HG02759 (cell line): ENCODE results near the gene SFT2D3.

Experiments used
- ATAC-seq: cut with Tn5 transposase; IDR thresholded peaks from one replicate; pipeline ENCODE4 v1.9.1; 2021; ENCODE audit warnings: mild to moderate bottlenecking, moderate library complexity; ENCODE audit not compliant: unreplicated experiment

The SFT2D3 gene

GRCh38 chr2:127701193-127701650, at the start of gene SFT2D3:
Gene SFT2D3 (plus strand): TSS chr2:127701497. CDS start chr2:127701529, 32 bp downstream.
- peak; percentile 74 for ATAC-seq

- no peak for ATAC-seq
Measured at GRCh38 chr2:127651971-127652550, 49.2 kb upstream of the SFT2D3 start.

- no peak for ATAC-seq
Measured at GRCh38 chr2:127652786-127653357, 48.4 kb upstream of the SFT2D3 start.

GRCh38 chr2:127653421-127654083, 47.7 kb upstream of the SFT2D3 start:
- no peak for ATAC-seq

GRCh38 chr2:127654084-127654837, 47.0 kb upstream of the SFT2D3 start:
- no peak for ATAC-seq

- ATAC-seq: no peak
Measured at GRCh38 chr2:127654838-127655175, 46.5 kb upstream of the SFT2D3 start.

DNA sequence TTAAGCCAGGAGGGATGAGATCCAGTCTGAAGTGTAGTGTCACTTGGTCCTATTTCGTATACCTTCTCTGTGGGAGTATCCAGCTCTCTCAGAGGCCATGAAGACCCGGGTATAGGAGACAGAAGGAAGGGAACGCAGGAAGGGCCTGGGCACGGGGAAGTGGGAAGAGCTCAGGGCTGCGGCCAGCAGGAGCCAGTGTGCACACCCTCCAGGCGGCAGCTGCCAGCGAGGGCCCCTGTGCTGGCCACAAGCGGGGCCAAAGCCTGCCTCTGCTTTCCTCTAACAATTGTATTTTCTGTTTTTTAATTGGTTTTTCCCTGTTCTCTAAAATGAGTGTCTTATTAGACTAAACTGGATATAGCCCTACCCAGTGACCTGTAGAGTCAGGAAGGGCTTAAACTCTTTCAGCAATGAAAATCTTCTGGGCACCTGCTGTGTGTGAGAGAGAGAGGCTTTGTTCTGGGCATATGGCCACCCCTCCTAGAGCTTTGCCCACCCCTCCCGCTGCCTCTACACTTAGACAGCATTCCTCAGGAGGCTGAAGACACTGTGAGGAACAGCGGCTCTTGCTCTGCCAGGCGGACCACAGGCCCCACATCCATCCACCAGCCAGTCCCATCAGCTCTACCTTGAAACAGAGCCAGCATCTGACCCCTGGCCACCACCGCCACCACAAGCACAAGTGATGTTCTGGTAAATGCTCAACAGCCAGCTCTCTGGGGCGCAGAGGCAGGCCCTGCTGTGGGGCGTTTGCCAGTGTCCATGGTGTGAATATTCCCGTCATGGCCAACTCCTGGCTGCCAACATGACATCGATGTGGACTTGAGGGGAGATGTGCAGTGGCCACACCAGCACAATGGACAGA, 45.9 kb upstream of the SFT2D3 start:
- ATAC-seq: no peak

GRCh38 chr2:127656569-127657231, 44.6 kb upstream of the SFT2D3 start:
- no peak for ATAC-seq

DNA sequence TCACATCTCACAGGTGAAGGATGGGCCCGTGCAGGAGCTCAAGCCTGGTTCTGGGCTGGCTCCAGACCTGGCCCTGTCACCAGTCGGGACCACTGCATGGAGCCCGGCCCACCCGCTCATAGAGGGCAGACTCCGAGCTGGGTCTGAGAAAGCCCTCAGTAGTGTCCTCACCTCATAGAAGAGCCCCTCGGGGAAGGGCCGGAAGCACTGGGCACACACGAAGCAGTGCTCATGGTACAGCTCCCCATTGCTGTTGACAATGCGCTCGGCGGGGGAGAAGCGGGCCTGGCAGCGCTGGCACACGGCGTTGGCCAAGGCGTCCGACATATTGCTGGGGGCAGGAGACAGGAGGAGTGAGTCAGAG, 44.1 kb upstream of the SFT2D3 start:
- ATAC-seq: no peak

DNA sequence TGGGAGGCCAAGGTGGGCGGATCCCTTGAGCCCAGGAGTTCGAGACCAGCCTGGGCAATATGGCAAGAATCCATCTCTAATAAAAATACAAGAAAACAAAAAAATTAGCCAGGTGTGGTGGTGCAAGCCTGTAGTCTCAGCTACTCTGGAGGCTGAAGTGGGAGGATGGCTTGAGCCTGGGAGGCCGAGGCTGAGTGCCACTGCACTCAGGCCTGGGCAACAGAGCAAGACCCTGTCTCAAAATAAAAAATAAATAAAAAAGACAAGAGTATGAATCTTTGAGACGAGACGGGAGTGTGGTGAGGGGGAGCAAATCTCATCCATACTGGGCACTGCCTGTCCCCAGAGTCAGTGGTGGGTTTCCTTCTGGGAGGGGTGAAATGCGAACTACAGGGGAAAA, 43.2 kb upstream of the SFT2D3 start:
- ATAC-seq: no peak

- no peak for ATAC-seq
Measured at GRCh38 chr2:127658641-127659407, 42.5 kb upstream of the SFT2D3 start.

DNA sequence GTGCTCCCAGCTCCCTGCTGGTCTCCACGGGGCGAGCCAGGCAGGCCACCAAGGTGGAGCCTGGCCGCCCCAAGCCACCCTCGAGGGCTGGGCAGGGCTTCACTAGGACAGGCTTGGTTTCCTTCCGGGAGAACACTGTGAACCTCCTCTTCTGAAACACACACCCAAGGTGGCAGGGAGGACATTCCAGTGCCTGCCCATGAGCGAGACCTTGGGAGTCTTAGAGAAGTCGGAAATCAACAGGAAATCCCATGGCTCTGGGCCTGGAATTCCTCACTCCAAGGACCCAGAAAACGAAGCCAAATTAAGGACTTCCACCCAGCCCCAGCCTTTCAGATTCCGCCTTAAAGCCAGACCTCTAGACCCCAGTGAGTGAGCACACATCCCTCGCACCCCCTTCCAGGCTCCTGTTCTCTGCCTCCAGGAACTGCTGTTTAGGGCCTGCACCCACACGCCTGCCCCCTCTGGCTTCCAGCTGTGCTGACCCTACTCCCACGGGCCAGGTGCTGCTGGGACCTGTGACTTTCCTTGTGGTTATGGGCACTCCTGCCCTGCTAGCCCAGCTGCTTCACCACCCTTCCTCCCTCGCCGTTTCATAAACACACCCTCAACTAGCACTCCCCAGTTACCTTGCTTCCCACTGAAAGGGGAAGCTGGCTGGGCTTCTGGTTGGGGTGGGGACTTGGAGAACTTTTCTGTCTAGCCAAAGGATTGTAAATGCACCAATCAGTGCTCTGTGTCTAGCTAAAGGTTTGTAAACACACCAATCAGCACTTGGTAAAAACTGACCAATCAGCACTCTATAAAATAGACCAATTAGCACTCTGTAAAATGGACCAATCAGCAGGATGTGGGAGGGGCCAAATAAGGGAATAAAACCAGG, 41.6 kb upstream of the SFT2D3 start:
- no peak for ATAC-seq

DNA sequence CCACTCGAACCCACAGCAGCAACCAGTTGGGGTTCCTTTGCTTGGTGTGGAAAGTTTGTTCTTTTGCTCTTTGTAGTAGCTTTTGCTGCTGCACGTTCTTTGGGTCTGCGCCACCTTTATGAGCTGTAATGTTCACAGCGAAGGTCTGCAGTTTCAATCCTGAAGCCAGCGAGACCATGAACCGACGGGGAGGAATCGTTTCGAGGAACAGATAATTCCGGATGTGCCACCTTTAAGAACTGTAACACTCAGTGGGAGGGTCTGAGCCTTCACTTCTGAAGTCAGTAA, 41.1 kb upstream of the SFT2D3 start:
- ATAC-seq: no peak

GRCh38 chr2:127661072-127661649, 40.1 kb upstream of the SFT2D3 start:
- no peak for ATAC-seq

DNA sequence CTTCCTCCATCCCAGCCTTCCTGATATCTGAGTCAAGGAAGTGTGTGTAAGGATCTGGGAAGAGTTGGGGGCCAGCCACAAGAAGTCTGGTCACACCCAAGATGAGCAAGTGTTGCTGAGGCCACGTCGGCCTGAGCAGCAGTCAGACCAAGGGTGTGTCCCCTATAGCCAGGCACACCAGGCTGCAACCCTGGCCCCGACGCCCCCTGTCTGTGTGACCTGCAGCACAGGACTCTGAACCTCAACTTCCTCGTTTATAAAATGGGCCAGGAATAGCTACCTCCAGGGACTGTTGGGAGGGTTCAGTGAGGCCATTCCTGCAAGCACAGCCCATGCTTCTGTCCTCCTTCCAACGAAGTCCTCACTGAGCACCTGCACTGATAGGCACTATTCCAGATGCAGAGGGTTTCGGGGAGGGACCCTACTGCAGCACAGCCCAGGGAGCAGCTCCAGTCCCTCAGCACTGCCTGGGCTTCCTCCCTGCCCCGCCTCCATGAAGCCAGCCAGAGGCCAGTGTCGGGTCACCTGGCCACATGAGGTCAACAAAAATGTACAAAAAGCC, 39.3 kb upstream of the SFT2D3 start:
- no peak for ATAC-seq

DNA sequence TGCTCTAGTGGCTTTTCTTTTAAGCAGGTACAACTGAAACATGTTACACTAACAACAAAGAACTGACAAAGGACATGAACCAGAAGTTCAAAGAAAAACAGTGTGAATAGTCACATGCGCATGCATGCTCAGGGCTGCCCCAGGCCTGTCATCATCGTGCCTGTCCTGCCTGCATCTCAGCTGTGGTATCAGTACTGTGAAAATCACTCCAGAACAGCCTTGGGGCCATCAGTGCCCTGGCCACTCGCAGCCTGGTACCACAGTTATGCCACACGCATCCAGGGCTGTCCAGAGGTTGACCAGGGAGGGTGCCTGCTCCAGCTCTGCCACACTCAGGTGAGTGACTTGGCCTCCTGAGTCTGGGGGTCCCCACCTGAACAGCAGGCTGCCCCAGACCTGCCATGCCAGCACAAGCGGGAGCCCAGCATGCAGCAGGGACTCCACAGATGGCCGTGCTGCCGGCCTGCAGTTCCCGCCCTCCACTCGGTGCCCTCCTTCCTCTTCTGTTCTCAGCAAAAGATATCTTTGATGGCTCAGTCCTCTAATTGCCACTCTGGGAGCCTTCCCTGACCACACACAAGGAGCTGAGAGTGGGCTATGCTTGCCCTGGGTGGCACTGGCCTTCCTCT, 38.2 kb upstream of the SFT2D3 start:
- no peak for ATAC-seq

DNA sequence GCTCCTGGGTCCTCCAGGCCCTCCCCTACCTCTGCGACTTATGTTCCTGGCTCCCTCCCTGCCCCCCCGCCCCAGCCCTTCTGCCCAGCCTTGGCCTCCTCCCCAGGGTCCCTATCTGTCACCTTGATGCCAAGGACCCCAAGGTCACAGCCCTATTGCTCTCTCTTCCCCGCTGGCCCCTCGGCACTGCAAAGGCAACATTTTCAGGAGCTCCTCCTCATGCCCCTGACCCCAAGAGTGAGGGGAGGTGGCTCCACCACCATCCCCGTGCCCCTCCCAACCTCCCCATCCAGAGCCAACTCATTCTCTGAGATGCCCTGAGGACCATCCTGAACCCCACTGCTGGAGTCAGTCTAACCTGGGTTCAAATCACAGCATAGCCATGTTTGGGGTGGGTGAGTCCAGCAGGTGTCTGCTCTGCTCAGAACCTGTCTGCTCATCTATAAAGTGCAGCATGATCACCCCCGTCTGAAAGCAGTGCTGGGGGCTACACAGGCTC, 37.7 kb upstream of the SFT2D3 start:
- ATAC-seq: no peak
